Testis (tissue), 3 donors: ENCODE data around the gene SNTN. TPM values are rescaled to one million over a fixed set of nuclear protein-coding genes. Genes with fewer than 3 reads are reported as not detected.

Experiments
- DNase-seq: peaks from one replicate; pipeline ENCODE4 v3.0.0-alpha.2; 2019
- H3K27ac ChIP-seq, 2 donors: fragments of 200-600 bp; sonication (generic); one replicate each; pipeline ENCODE4 v1.5.1; 2019
- H3K27me3 ChIP-seq: fragments of 200-600 bp; sonication (generic); one replicate; pipeline ENCODE4 v1.5.1; 2019
- H3K36me3 ChIP-seq: fragments of 200-600 bp; sonication (generic); one replicate; pipeline ENCODE4 v1.5.1; 2017; ENCODE audit warnings: low read depth; ENCODE audit errors: missing control alignments
- H3K4me1 ChIP-seq: fragments of 200-600 bp; sonication (generic); one replicate; pipeline ENCODE4 v1.5.1; 2019
- H3K4me3 ChIP-seq, 2 donors: fragments of 200-600 bp; sonication (generic); one replicate each; pipeline ENCODE4 v1.5.1; 2017 to 2019
- H3K9me3 ChIP-seq: fragments of 200-600 bp; sonication (generic); one replicate; pipeline ENCODE4 v1.5.1; 2017
- POLR2A ChIP-seq: fragments of 450-650 bp; IDR thresholded peaks from one replicate; pipeline ENCODE4 v1.6.1; 2017; ENCODE audit warnings: antibody characterized with exemption, mild to moderate bottlenecking, moderate library complexity
- WGBS, 2 donors: methylation state at CpG; one replicate each; pipeline ENCODE4 v1.1.5; 2018; 5-methylcytosine and 5-hydroxymethylcytosine counted together
- intact Hi-C: fragments of 100-400 bp; cut with DNase I; formaldehyde crosslinking; loops from one replicate; pipeline ENCODE4 v1.15.1; 2023; ENCODE audit warnings: low total_unique reads
- polyA plus RNA-seq: library from polyadenylated mRNA; stranded (reverse); fragments of 350-450 nt; fragmentation: Illumina TruSeq; extraction: RNeasy Lipid Tissue Mini Kit (QIAGEN cat#74804); gene quantifications from one replicate; pipeline ENCODE4 v1.2.3, GENCODE V29; 2014; ENCODE audit warnings: low read depth, low replicate concordance; ENCODE audit not compliant: insufficient read depth
- total RNA-seq, 2 donors: library from RNA; depleted of rRNA; stranded (reverse); fragments of >200 nt; gene quantifications; one replicate each; pipeline ENCODE4 v1.2.3, GENCODE V29; 2016
- TF ChIP-seq, protein P1 (sequence below), 3 experiments: fragments of 450-650 bp in 2 of 3; fragments of 200-600 bp in 1 of 3; sonication (generic) in 1 of 3; IDR thresholded peaks; one replicate each; pipeline ENCODE4 v1.5.1; 2016 to 2019; ENCODE audit warnings: antibody characterized with exemption in 3 of 3, mild to moderate bottlenecking in 2 of 3, moderate library complexity in 1 of 3

The SNTN gene
- total and polyA plus RNA-seq, 3 donors from 2014 or later, result 2.3 TPM; not detected in 2

DNA sequence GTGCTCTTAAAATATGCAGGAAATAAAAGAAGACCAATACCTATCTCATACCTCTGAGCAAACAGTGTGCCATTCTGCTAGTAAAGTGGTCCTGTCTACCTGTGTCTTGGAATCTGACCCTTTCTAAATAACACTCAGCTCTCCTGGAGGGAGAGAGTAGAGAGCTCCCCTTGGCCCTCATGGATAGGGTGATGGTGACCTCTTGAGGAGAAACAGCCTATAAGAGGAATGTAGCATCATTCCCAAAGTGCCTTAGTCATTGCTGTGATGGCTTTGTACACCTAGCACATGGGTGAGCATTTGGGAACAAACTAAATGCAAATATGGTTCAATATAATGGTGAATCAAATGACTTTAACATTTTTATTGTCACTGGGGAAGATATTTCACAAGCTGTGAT is 10.0 kb downstream of the SNTN start:
- no peaks in the 10 kb centered on the region for H3K27me3 ChIP-seq
- no peaks in the 10 kb centered on the region for H3K4me1 ChIP-seq
- no peak overlapping the region for H3K4me3 ChIP-seq
- TF ChIP-seq, protein P1, sequence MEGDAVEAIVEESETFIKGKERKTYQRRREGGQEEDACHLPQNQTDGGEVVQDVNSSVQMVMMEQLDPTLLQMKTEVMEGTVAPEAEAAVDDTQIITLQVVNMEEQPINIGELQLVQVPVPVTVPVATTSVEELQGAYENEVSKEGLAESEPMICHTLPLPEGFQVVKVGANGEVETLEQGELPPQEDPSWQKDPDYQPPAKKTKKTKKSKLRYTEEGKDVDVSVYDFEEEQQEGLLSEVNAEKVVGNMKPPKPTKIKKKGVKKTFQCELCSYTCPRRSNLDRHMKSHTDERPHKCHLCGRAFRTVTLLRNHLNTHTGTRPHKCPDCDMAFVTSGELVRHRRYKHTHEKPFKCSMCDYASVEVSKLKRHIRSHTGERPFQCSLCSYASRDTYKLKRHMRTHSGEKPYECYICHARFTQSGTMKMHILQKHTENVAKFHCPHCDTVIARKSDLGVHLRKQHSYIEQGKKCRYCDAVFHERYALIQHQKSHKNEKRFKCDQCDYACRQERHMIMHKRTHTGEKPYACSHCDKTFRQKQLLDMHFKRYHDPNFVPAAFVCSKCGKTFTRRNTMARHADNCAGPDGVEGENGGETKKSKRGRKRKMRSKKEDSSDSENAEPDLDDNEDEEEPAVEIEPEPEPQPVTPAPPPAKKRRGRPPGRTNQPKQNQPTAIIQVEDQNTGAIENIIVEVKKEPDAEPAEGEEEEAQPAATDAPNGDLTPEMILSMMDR (IDR thresholded peaks at IDR 0.05), result no peak
- no peak for TF ChIP-seq POLR2A
- H3K36me3 ChIP-seq, result no peaks in the 10 kb centered on the region
- H3K9me3 ChIP-seq, result no peaks in the 10 kb centered on the region
- intact Hi-C loops, result no loop called here
- H3K27ac ChIP-seq, result no peak overlapping the region
- no peak for DNase-seq

DNA sequence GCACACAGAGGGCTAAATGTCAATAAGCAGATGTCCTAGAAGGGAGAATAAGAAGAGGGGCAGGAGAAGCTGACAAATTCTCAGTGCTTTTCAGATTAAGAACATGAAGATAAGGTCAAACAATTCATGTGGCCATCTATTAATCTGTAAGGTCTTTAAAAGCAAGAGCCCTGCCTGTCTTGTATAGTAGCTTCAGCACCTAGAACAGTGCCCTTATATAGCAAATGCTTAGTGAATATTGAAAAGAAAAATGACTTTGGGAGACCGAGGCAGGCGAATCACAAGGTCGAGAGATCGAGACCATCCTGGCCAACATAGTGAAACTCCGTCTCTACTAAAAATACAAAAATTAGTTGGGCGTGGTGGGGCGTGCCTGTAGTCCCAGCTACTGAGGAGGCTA is 18.1 kb downstream of the SNTN start:
- 86 to 94% methylated on average over 7 of the region's 7 CpGs for WGBS, 2 donors
- Histone ChIP-seq H3K36me3 (no peaks in the 10 kb centered on the region), H3K4me1 (no peaks in the 10 kb centered on the region), H3K27ac (no peak overlapping the region), H3K27me3 (no peaks in the 10 kb centered on the region), H3K4me3 (no peak overlapping the region), H3K9me3 (no peaks in the 10 kb centered on the region)
- intact Hi-C loops, result no loop called here
- TF ChIP-seq, protein P1 (IDR thresholded peaks at IDR 0.05), result no peak
- no peak for TF ChIP-seq POLR2A
- DNase-seq, result no peak

DNA sequence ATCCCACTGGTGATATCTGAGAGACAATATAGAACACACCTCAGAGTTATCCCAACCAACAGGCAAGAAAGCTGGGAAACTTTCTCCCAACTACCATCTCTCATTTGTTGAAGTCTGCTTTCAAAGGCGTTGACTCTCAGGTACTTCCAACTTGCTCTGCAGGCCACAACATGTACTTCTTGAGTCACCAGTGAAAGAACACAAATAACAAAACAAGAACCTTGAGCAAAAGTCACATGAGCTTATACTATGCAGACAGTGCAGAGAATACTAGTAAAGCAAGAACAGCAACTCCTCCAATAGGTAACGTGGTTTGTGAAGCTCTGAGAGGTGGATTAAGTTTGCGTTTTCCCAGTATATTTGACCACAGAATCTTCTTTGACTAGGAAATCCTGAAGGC is 20.6 kb downstream of the SNTN start:
- DNase-seq, result no peak
- no peaks in the 10 kb centered on the region for H3K27me3 ChIP-seq
- WGBS, 2 donors, result 92 to 94% methylated on average over 3 of the region's 3 CpGs
- no peaks in the 10 kb centered on the region for H3K9me3 ChIP-seq
- no peak overlapping the region for H3K27ac ChIP-seq
- no peaks in the 10 kb centered on the region for H3K36me3 ChIP-seq
- TF ChIP-seq, protein P1 (IDR thresholded peaks at IDR 0.05), result no peak
- TF ChIP-seq POLR2A, result no peak
- intact Hi-C loops, result no loop called here
- no peak overlapping the region for H3K4me3 ChIP-seq
- H3K4me1 ChIP-seq, result no peaks in the 10 kb centered on the region

DNA sequence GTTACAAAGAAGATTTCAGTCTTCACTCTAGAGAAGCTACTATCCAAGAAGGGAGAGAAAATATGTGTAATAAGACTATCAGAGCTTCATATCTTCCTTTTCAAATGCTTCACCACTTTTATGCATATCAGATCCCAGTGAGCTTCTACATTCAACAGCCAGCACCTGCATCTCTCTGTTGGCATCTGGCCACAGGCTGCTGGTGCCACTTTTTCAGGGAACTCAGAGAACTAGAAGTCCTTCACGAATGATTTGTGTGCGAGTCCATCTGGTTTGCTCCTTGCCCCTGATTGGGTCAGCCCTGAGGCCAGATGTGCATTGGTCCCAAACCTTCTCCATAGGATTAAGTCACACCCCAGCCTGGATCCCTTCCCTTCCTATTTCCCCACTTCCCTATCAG is 22.1 kb downstream of the SNTN start:
- TF ChIP-seq POLR2A, result no peak
- TF ChIP-seq, protein P1 (IDR thresholded peaks at IDR 0.05), result no peak
- Histone ChIP-seq H3K4me1 (no peaks in the 10 kb centered on the region), H3K36me3 (no peaks in the 10 kb centered on the region), H3K9me3 (no peaks in the 10 kb centered on the region), H3K27me3 (no peaks in the 10 kb centered on the region), H3K4me3 (no peak overlapping the region), H3K27ac (no peak overlapping the region)
- WGBS, 2 donors, result 83 to 87% methylated on average over 2 of the region's 2 CpGs
- intact Hi-C loops, result no loop called here
- DNase-seq, result no peak

DNA sequence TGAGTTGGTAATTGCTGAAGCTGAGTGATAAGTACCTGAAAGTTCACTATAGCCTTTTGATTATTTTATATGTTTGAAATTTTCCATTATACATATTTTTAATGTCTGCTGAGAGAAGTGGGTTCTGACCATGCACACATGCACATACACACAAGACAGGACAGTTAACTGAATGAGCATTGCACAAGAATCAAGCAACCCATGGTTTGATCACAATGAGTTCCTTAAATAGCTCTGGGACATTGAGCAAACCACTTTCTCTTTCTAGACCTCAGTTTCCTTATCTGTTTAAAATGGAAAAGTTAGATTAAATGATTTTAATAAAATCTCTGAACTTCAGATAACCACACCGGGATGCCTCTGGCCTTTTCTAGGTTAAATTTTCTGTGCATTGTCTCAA is 26.7 kb downstream of the SNTN start:
- DNase-seq, result no peak
- Histone ChIP-seq H3K27me3 (no peaks in the 10 kb centered on the region), H3K36me3 (no peaks in the 10 kb centered on the region), H3K9me3 (no peaks in the 10 kb centered on the region), H3K27ac (no peak overlapping the region), H3K4me1 (no peaks in the 10 kb centered on the region), H3K4me3 (no peak overlapping the region)
- WGBS, 2 donors, result 83 to 94% methylated on average over 1 of the region's 1 CpG
- TF ChIP-seq, protein P1 (IDR thresholded peaks at IDR 0.05), result no peak
- TF ChIP-seq POLR2A, result no peak
- intact Hi-C loops, result no loop called here
